Endothelial cell of umbilical vein (primary cell): ENCODE measurements around the gene DYNC2LI1. TPM values are rescaled to one million over a fixed set of nuclear protein-coding genes. Genes with fewer than 3 reads are reported as not detected.

Experiments used
- BruUV-seq: library from RNA; stranded (reverse); fragments of 400-500 nt; replicated peaks from 2 replicates; lab custom pipeline; 2021; lab: Mats Ljungman, UMichigan
- CTCF ChIA-PET: fragments of 300-600, 350-600 bp; sonication (Branson Sonifier 250); formaldehyde crosslinking; loops from one replicate; lab custom pipeline; 2021; ENCODE audit warnings: antibody characterized with exemption, inconsistent platforms; lab: Charles Lee
- POLR2A ChIA-PET: fragments of 300-600, 350-600 bp; sonication (Branson Sonifier 250); formaldehyde crosslinking; loops from one replicate; lab custom pipeline; 2021; ENCODE audit warnings: antibody characterized with exemption, inconsistent platforms; lab: Charles Lee
- DNase-seq: peaks from one replicate; pipeline ENCODE4 v3.0.0-alpha.2; 2011; ENCODE audit warnings: low read depth, low spot score
- FAIRE-seq: peaks from 2 replicates; lab custom pipeline; 2011; peaks lifted over from hg19 to GRCh38; lab: Jason Lieb, UNC
- H2AFZ ChIP-seq: 2 replicates; pipeline ENCODE4 v1.6.0; 2012; ENCODE audit warnings: low read depth, low read length, control low read depth, inconsistent platforms
- H3K27ac ChIP-seq: 2 replicates; pipeline ENCODE4 v1.5.1; 2011; ENCODE audit warnings: low read depth, mild to moderate bottlenecking, control low read depth, low read length, moderate library complexity; ENCODE audit not compliant: insufficient read depth
- H3K27me3 ChIP-seq, 2 experiments: 2 replicates each; pipeline versions ENCODE4 v1.6.0 to v1.6.1; 2011; ENCODE audit warnings: low read length in 2 of 2, mixed read lengths in 1 of 2; ENCODE audit not compliant: control insufficient read depth in 2 of 2, insufficient read depth in 2 of 2
- H3K36me3 ChIP-seq, 2 experiments: 2 replicates in 1 of 2; 3 replicates in 1 of 2; pipeline ENCODE4 v1.5.1; 2011; ENCODE audit warnings: low read length in 2 of 2, mild to moderate bottlenecking in 1 of 2, moderate library complexity in 1 of 2; ENCODE audit not compliant: control insufficient read depth in 2 of 2, insufficient read depth in 2 of 2; ENCODE audit errors: extremely low read depth in 1 of 2
- H3K4me1 ChIP-seq: 3 replicates; pipeline ENCODE4 v1.5.1; 2011; ENCODE audit warnings: mild to moderate bottlenecking, low read length; ENCODE audit not compliant: control insufficient read depth, insufficient read depth; ENCODE audit errors: extremely low read depth
- H3K4me2 ChIP-seq: 2 replicates; pipeline ENCODE4 v1.6.1; 2011; ENCODE audit warnings: low read length, control low read depth, mixed read lengths; ENCODE audit not compliant: insufficient read depth
- H3K4me3 ChIP-seq, 3 experiments: fragments of 200-600 bp in 1 of 3; sonication (generic), shearing (Covaris generic) in 1 of 3; replicated peaks in 1 of 3; 2 replicates each; pipeline ENCODE4 v1.5.1; 2011 to 2016; ENCODE audit warnings: control low read depth in 3 of 3, low read length in 3 of 3, mild to moderate bottlenecking in 2 of 3, inconsistent platforms in 1 of 3, low read depth in 1 of 3, moderate library complexity in 1 of 3; ENCODE audit not compliant: insufficient read depth in 1 of 3
- H3K79me2 ChIP-seq: 2 replicates; pipeline ENCODE4 v1.6.0; 2012; ENCODE audit warnings: low read length, inconsistent platforms; ENCODE audit not compliant: control insufficient read depth, insufficient read depth
- H3K9ac ChIP-seq: replicated peaks from 2 replicates; pipeline ENCODE3; 2011; ENCODE audit warnings: low read length, control low read depth; ENCODE audit not compliant: insufficient read depth; ENCODE audit errors: extremely low read depth
- H3K9me1 ChIP-seq: replicated peaks from 3 replicates; pipeline ENCODE4 v1.6.0; 2011; ENCODE audit warnings: mild to moderate bottlenecking, low read length; ENCODE audit not compliant: control insufficient read depth, insufficient read depth; ENCODE audit errors: extremely low read depth
- H3K9me3 ChIP-seq: replicated peaks from 2 replicates; pipeline ENCODE4 v1.5.1; 2012; ENCODE audit warnings: low read length, inconsistent platforms; ENCODE audit not compliant: control insufficient read depth, insufficient read depth
- H4K20me1 ChIP-seq: replicated peaks from 2 replicates; pipeline ENCODE3; 2011; ENCODE audit warnings: mild to moderate bottlenecking, low read length; ENCODE audit not compliant: control insufficient read depth, insufficient read depth; ENCODE audit errors: extremely low read depth
- EZH2 ChIP-seq: IDR thresholded peaks from 2 replicates; pipeline ENCODE4 v1.6.1; 2012; ENCODE audit warnings: borderline replicate concordance, low read depth, mild to moderate bottlenecking, moderate library complexity, low read length, inconsistent platforms; ENCODE audit not compliant: severe bottlenecking
- FOS ChIP-seq: IDR thresholded peaks from 2 replicates; pipeline ENCODE4 v1.6.1; 2011; ENCODE audit warnings: mild to moderate bottlenecking, low read length, moderate library complexity, borderline replicate concordance; ENCODE audit not compliant: insufficient read depth
- GATA2 ChIP-seq: IDR thresholded peaks from 2 replicates; pipeline ENCODE4 v1.7.0; 2011; ENCODE audit warnings: low read depth, mild to moderate bottlenecking, moderate library complexity, mixed read lengths, low read length; ENCODE audit not compliant: insufficient read length, insufficient read depth
- JUN ChIP-seq: IDR thresholded peaks from 2 replicates; pipeline ENCODE4 v1.6.1; 2011; ENCODE audit warnings: borderline replicate concordance, low read depth; ENCODE audit not compliant: insufficient read length, insufficient read depth
- MYC ChIP-seq: IDR thresholded peaks from one replicate; pipeline ENCODE4 v1.6.1; 2011; ENCODE audit warnings: mild to moderate bottlenecking, low read depth, low read length
- POLR2A ChIP-seq: IDR thresholded peaks from 2 replicates; pipeline ENCODE4 v1.6.1; 2012; ENCODE audit warnings: low read depth, mild to moderate bottlenecking, control low read depth, low read length
- POLR2AphosphoS5 ChIP-seq: IDR thresholded peaks from 2 replicates; pipeline ENCODE4 v1.6.1; 2012; ENCODE audit warnings: low read depth, mild to moderate bottlenecking, control low read depth, low read length, moderate library complexity; ENCODE audit not compliant: insufficient read depth
- dilution Hi-C: fragments of 300-500 bp; cut with MboI; formaldehyde crosslinking; loops from one replicate; pipeline ENCODE4 v1.15.0; 2019; ENCODE audit warnings: low sequenced_read_pairs; ENCODE audit not compliant: extremely low pct_ligation_motif_present
- intact Hi-C: fragments of 100-400 bp; cut with micrococcal nuclease; formaldehyde crosslinking; loops from one replicate; pipeline ENCODE4 v1.10.0; 2022
- polyA plus RNA-seq, 4 experiments: library from polyadenylated mRNA; depleted of rRNA in 3 of 4; stranded (reverse) in 3 of 4; unstranded in 1 of 4; fragments of >200 nt; gene quantifications; 2 replicates each; pipeline versions ENCODE4 v1.2.1 to v1.2.3, GENCODE V29; 2011 to 2012; ENCODE audit warnings: missing spikeins in 1 of 4
- small RNA-seq: library from RNA; depleted of rRNA; stranded (forward); fragments of <200 nt; gene quantifications from one replicate; pipeline ENCODE3, GENCODE V24; 2012; ENCODE audit warnings: low replicate concordance, low read depth; ENCODE audit not compliant: insufficient read depth, insufficient read length
- total RNA-seq: library from RNA; stranded (reverse); gene quantifications from 2 replicates; pipeline ENCODE4 v1.2.3, GENCODE V29; 2021
- TF ChIP-seq, protein P1 (sequence below): IDR thresholded peaks from 2 replicates; pipeline ENCODE4 v1.6.1; 2011; ENCODE audit not compliant: insufficient read depth, insufficient read length
- TF ChIP-seq, protein P2 (sequence below), 2 donors: IDR thresholded peaks; 1 replicate in 1 of 2; 2 replicates in 1 of 2; pipeline ENCODE4 v1.5.1; 2011; ENCODE audit warnings: low read length in 2 of 2, mild to moderate bottlenecking in 2 of 2, moderate library complexity in 2 of 2, control low read depth in 1 of 2, inconsistent platforms in 1 of 2, low read depth in 1 of 2; ENCODE audit not compliant: insufficient read depth in 1 of 2; ENCODE audit errors: extremely low read depth in 1 of 2

The DYNC2LI1 gene
- total and polyA plus RNA-seq, 2 donors (not counting 3 experiments of a cell fraction or from before 2014, with no cell fraction given): 4.2 to 8.7 TPM

DNA sequence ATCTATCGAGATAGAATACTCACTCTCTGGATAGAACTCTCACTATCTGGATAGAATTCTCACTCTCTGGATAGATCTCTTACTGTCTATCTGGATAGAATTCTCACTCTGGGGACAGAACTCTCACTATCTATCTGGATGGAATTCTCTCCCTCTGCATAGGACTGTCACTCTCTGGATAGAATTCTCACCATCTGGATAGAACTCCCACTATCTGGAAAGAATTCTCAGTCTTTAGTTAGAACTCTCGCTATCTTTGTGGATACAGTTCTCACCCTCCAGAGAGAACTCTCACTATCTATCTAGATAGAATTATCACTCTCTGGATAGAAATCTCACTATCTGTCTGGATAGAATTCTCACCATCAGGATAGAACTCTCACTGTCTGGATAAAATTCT, 81.5 kb downstream of the DYNC2LI1 start:
- no peak overlapping the region for H2AFZ ChIP-seq

More for the DNA sequence above, 81.5 kb downstream of the DYNC2LI1 start:
- Histone ChIP-seq H3K36me3 (no peaks in the 10 kb centered on the region), H3K4me1 (no peaks in the 10 kb centered on the region), H3K4me2 (no peak overlapping the region), H3K9me3 (no peaks in the 10 kb centered on the region), H3K9me1 (no peaks in the 10 kb centered on the region), H3K79me2 (no peaks in the 10 kb centered on the region), H3K9ac (no peak overlapping the region), H3K27me3 (peaks cover 7 to 18% of the 10 kb centered on the region in 2 experiments), H4K20me1 (no peaks in the 10 kb centered on the region), H3K4me3 (no peak overlapping the region), H3K27ac (no peak overlapping the region)
- dilution Hi-C loops: no loop called here
- no peak for FAIRE-seq
- TF ChIP-seq, protein P1, sequence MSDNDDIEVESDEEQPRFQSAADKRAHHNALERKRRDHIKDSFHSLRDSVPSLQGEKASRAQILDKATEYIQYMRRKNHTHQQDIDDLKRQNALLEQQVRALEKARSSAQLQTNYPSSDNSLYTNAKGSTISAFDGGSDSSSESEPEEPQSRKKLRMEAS: no peak
- TF ChIP-seq GATA2 (no peak), MYC (no peak), EZH2 (no peak), FOS (no peak), POLR2A (no peak), POLR2AphosphoS5 (no peak), JUN (no peak)
- TF ChIP-seq, protein P2, sequence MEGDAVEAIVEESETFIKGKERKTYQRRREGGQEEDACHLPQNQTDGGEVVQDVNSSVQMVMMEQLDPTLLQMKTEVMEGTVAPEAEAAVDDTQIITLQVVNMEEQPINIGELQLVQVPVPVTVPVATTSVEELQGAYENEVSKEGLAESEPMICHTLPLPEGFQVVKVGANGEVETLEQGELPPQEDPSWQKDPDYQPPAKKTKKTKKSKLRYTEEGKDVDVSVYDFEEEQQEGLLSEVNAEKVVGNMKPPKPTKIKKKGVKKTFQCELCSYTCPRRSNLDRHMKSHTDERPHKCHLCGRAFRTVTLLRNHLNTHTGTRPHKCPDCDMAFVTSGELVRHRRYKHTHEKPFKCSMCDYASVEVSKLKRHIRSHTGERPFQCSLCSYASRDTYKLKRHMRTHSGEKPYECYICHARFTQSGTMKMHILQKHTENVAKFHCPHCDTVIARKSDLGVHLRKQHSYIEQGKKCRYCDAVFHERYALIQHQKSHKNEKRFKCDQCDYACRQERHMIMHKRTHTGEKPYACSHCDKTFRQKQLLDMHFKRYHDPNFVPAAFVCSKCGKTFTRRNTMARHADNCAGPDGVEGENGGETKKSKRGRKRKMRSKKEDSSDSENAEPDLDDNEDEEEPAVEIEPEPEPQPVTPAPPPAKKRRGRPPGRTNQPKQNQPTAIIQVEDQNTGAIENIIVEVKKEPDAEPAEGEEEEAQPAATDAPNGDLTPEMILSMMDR (IDR thresholded peaks at IDR 0.05; ENCODE audit: extremely low read depth in 1 of 2, insufficient read depth in 1 of 2, low read depth in 1 of 2, low read length in 2 of 2): no peak
- ChIA-PET CTCF (no interaction called here), POLR2A (no interaction called here)
- intact Hi-C loops: no loop called here
- DNase-seq: no peak
- BruUV-seq: no TSS peak

Small RNA genes within 50 kb of the gene (small RNA-seq; reads per million reads assigned to genes)
- gene RN7SKP66: not detected

Other genes starting within 250 kb of the DYNC2LI1 start
- gene THADA, start 178.0 kb upstream of the DYNC2LI1 start, total RNA-seq: 23.7 and 25.3 TPM in 2 replicates
- gene THADA, start 178.0 kb upstream of the DYNC2LI1 start, polyA plus RNA-seq: 22.3 and 22.6 TPM in 2 replicates
- 0.58 and 1.1 TPM in 2 replicates for gene PLEKHH2, start 136.8 kb upstream of the DYNC2LI1 start, total RNA-seq
- 0.35 and 0.41 TPM in 2 replicates for gene PLEKHH2, start 136.8 kb upstream of the DYNC2LI1 start, polyA plus RNA-seq
- gene C1GALT1C1L, start 97.6 kb upstream of the DYNC2LI1 start, total RNA-seq: 0.40 and 0.74 TPM in 2 replicates
- gene C1GALT1C1L, start 97.6 kb upstream of the DYNC2LI1 start, polyA plus RNA-seq: 0.38 and 0.76 TPM in 2 replicates
- not detected in 2 replicates for gene ABCG5, start 64.8 kb downstream of the DYNC2LI1 start, total RNA-seq
- not detected in 2 replicates for gene ABCG5, start 64.8 kb downstream of the DYNC2LI1 start, polyA plus RNA-seq
- gene ABCG8, start 64.9 kb downstream of the DYNC2LI1 start, total RNA-seq: not detected in 2 replicates
- gene ABCG8, start 64.9 kb downstream of the DYNC2LI1 start, polyA plus RNA-seq: not detected in 2 replicates
- gene LRPPRC, start 221.9 kb downstream of the DYNC2LI1 start, total RNA-seq: 68.2 and 94.0 TPM in 2 replicates
- gene LRPPRC, start 221.9 kb downstream of the DYNC2LI1 start, polyA plus RNA-seq: 13.3 and 22.6 TPM in 2 replicates